Neural progenitor cell (in vitro differentiated cells): ENCODE measurements around the gene CYP27B1. TPM values are rescaled to one million over a fixed set of nuclear protein-coding genes. Genes with fewer than 3 reads are reported as not detected.

Experiments
- DNase-seq: peaks from one replicate; pipeline ENCODE4 v3.0.0-alpha.2; 2016; ENCODE audit warnings: low spot score
- H2AFZ ChIP-seq: fragments of 200-600 bp; sonication (generic); replicated peaks from 2 replicates; pipeline ENCODE4 v1.6.1; 2016; ENCODE audit warnings: antibody characterized with exemption
- H3F3A ChIP-seq: fragments of 200-600 bp; sonication (generic); 2 replicates; pipeline ENCODE4 v1.6.1; 2016; ENCODE audit warnings: antibody characterized with exemption, low read depth
- H3K27ac ChIP-seq: fragments of 200-600 bp; sonication (generic); 2 replicates; pipeline ENCODE4 v1.5.1; 2016; ENCODE audit warnings: mild to moderate bottlenecking
- H3K27me3 ChIP-seq: fragments of 200-600 bp; sonication (generic); 2 replicates; pipeline ENCODE4 v1.6.1; 2016; ENCODE audit warnings: mild to moderate bottlenecking, moderate library complexity
- H3K36me3 ChIP-seq: fragments of 200-600 bp; sonication (generic); 2 replicates; pipeline ENCODE4 v1.5.1; 2016
- H3K4me1 ChIP-seq: fragments of 200-600 bp; sonication (generic); 2 replicates; pipeline ENCODE4 v1.6.1; 2016; ENCODE audit warnings: mixed run types
- H3K4me2 ChIP-seq: fragments of 200-600 bp; sonication (generic); 2 replicates; pipeline ENCODE4 v1.6.1; 2016
- H3K4me3 ChIP-seq: fragments of 200-600 bp; sonication (generic); 2 replicates; pipeline ENCODE4 v1.5.1; 2016
- H3K79me2 ChIP-seq: fragments of 200-600 bp; sonication (generic); 2 replicates; pipeline ENCODE4 v1.6.1; 2016; ENCODE audit warnings: low read depth
- H3K9ac ChIP-seq: fragments of 200-600 bp; sonication (generic); 2 replicates; pipeline ENCODE4 v1.6.1; 2016
- H3K9me3 ChIP-seq: fragments of 200-600 bp; sonication (generic); 2 replicates; pipeline ENCODE4 v1.5.1; 2016; ENCODE audit warnings: low read depth
- H4K20me1 ChIP-seq: fragments of 200-600 bp; sonication (generic); 2 replicates; pipeline ENCODE4 v1.6.1; 2016; ENCODE audit warnings: low read depth
- H3K27ac Mint-ChIP-seq: 3 replicates; pipeline ENCODE4 v1.8.0; 2021; ENCODE audit warnings: mixed read lengths
- H3K27me3 Mint-ChIP-seq: 2 replicates; pipeline ENCODE4 v1.8.0; 2022; ENCODE audit warnings: low read depth, mild to moderate bottlenecking, inconsistent platforms, moderate library complexity, mixed read lengths; ENCODE audit not compliant: insufficient read depth
- H3K36me3 Mint-ChIP-seq: 3 replicates; pipeline ENCODE4 v1.8.0; 2021; ENCODE audit warnings: mixed read lengths
- H3K4me1 Mint-ChIP-seq: 3 replicates; pipeline ENCODE4 v1.8.0; 2021; ENCODE audit warnings: mixed read lengths
- H3K4me3 Mint-ChIP-seq: 3 replicates; pipeline ENCODE4 v1.8.0; 2021; ENCODE audit warnings: mild to moderate bottlenecking, moderate library complexity, mixed read lengths
- H3K9me3 Mint-ChIP-seq: 3 replicates; pipeline ENCODE4 v1.8.0; 2020; ENCODE audit warnings: mixed read lengths
- EZH2 ChIP-seq: fragments of 200-600 bp; sonication (generic); IDR thresholded peaks from 2 replicates; pipeline ENCODE4 v1.6.1; 2017; ENCODE audit warnings: antibody characterized with exemption, mild to moderate bottlenecking, moderate library complexity
- EZH2phosphoT487 ChIP-seq: fragments of 200-600 bp; sonication (generic); IDR thresholded peaks from 2 replicates; pipeline ENCODE4 v1.6.1; 2017; ENCODE audit warnings: antibody characterized with exemption
- total RNA-seq: library from RNA; depleted of rRNA; stranded (reverse); fragments of >200 nt; gene quantifications from 2 replicates; pipeline ENCODE4 v1.2.3, GENCODE V29; 2015; ENCODE audit warnings: low replicate concordance
- TF ChIP-seq, protein P1 (sequence below): fragments of 200-600 bp; sonication (generic); IDR thresholded peaks from 2 replicates; pipeline ENCODE4 v1.5.1; 2017; ENCODE audit warnings: antibody characterized with exemption, mild to moderate bottlenecking

CYP27B1 gene
- total RNA-seq, 1 donor from 2014 or later, result 0.17 TPM

DNA sequence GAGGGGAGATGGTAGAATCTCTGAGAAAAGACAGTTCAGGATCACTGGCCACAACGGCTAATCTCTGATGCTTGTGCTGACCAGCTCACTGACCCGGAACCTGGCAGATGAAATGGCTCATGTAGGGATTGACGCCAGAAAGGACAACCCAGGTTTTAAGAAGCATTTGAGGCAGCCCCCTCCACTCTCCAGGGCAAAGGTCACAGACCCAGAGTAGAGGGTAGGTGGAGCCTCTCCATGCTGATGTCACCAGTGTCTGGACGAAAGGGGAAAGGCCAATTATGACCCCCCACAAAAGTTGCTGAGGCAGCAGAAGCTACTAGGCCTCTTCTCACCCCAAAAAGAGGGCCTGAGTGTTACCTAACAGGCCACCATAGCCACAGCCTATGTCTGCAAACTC lies 3.9 kb upstream of the CYP27B1 start:
- Histone ChIP-seq H3K4me2 (peak overlapping the region; percentile 95), H3K27ac (no peak overlapping the region)

DNA sequence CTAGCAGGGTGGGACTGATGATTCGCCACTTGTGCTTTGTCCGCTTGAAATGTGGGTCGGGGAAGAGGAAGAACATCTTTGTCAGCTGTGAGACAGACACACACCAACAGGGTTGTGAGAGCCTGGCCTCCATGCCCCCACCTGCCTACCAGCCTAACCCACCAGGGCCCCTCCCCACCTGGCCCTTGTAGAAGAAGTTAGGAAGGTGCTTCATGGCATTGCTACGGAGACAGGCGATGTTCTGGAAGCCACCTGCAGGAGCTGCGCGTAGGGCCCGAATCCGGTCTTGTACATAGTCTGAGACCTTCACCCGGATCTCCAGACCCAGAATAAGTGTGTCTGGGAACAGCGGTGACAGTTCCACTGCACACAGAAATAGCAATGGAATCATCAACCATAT lies 2.7 kb upstream of the CYP27B1 start:
- no peak overlapping the region for H2AFZ ChIP-seq
- Mint-ChIP-seq H3K9me3 (peaks cover 2% of the 10 kb centered on the region), H3K4me1 (peaks cover 28% of the 10 kb centered on the region), H3K27me3 (peaks cover 28% of the 10 kb centered on the region), H3K27ac (no peak overlapping the region), H3K36me3 (peaks cover 14% of the 10 kb centered on the region), H3K4me3 (peak overlapping the region; percentile 39)
- no peaks in the 10 kb centered on the region for H3K36me3 ChIP-seq
- peaks cover 43% of the 10 kb centered on the region for H3F3A ChIP-seq
- no peak overlapping the region for H3K27ac ChIP-seq
- H3K79me2 ChIP-seq, result peaks cover 8% of the 10 kb centered on the region
- H3K4me2 ChIP-seq, result no peak overlapping the region
- H3K9ac ChIP-seq, result no peak overlapping the region
- H3K4me3 ChIP-seq, result no peak overlapping the region
- peaks cover 29% of the 10 kb centered on the region for H4K20me1 ChIP-seq
- no peak for DNase-seq
- no peaks in the 10 kb centered on the region for H3K9me3 ChIP-seq
- peaks cover 45% of the 10 kb centered on the region for H3K27me3 ChIP-seq
- H3K4me1 ChIP-seq, result peaks cover 24% of the 10 kb centered on the region
- no peak for TF ChIP-seq EZH2phosphoT487

More for the DNA sequence above, 3.9 kb upstream of the CYP27B1 start:
- peaks cover 8% of the 10 kb centered on the region for H3K79me2 ChIP-seq
- no peak overlapping the region for H3K9ac ChIP-seq
- DNase-seq, result no peak
- peak overlapping the region; percentile 83 for H3K4me3 Mint-ChIP-seq
- H3K27me3 Mint-ChIP-seq, result peaks cover 17% of the 10 kb centered on the region
- H3K36me3 ChIP-seq, result no peaks in the 10 kb centered on the region
- H3K9me3 ChIP-seq, result no peaks in the 10 kb centered on the region
- H3K4me1 ChIP-seq, result peaks cover 18% of the 10 kb centered on the region
- H3K27ac Mint-ChIP-seq, result no peak overlapping the region
- peaks cover 33% of the 10 kb centered on the region for H3K27me3 ChIP-seq
- H4K20me1 ChIP-seq, result peaks cover 18% of the 10 kb centered on the region
- no peak for TF ChIP-seq EZH2
- TF ChIP-seq, protein P1, sequence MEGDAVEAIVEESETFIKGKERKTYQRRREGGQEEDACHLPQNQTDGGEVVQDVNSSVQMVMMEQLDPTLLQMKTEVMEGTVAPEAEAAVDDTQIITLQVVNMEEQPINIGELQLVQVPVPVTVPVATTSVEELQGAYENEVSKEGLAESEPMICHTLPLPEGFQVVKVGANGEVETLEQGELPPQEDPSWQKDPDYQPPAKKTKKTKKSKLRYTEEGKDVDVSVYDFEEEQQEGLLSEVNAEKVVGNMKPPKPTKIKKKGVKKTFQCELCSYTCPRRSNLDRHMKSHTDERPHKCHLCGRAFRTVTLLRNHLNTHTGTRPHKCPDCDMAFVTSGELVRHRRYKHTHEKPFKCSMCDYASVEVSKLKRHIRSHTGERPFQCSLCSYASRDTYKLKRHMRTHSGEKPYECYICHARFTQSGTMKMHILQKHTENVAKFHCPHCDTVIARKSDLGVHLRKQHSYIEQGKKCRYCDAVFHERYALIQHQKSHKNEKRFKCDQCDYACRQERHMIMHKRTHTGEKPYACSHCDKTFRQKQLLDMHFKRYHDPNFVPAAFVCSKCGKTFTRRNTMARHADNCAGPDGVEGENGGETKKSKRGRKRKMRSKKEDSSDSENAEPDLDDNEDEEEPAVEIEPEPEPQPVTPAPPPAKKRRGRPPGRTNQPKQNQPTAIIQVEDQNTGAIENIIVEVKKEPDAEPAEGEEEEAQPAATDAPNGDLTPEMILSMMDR, result no peak
- TF ChIP-seq EZH2phosphoT487, result no peak
- H3F3A ChIP-seq, result peaks cover 35% of the 10 kb centered on the region
- no peak overlapping the region for H3K4me3 ChIP-seq
- peaks cover 28% of the 10 kb centered on the region for H3K4me1 Mint-ChIP-seq
- H3K36me3 Mint-ChIP-seq, result peaks cover 14% of the 10 kb centered on the region
- H2AFZ ChIP-seq, result no peak overlapping the region
- peaks cover 2% of the 10 kb centered on the region for H3K9me3 Mint-ChIP-seq

DNA sequence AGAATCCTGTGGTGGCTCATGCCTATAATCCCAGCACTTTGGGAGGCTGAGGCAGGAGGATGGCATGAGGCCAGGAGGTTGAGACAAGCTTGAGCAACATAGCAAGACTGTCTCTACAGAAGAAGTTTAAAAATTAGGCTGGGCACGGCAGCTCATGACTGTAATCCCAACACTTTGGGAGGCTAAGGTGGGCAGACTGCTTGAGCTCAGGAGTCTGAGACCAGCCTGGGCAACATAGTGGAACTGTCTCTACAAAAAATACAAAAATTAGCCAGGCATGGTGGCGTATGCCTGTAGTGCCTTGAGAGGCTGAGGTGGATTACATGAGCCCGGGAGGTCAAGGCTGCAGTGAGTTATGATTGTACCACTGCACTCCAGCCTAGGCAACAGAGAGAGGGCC lies 998 bp upstream of the CYP27B1 start:
- Mint-ChIP-seq H3K27me3 (peaks cover 44% of the 10 kb centered on the region), H3K36me3 (peaks cover 18% of the 10 kb centered on the region), H3K4me1 (peaks cover 29% of the 10 kb centered on the region), H3K27ac (no peak overlapping the region), H3K4me3 (no peak overlapping the region), H3K9me3 (peaks cover 4% of the 10 kb centered on the region)
- H3K9me3 ChIP-seq, result no peaks in the 10 kb centered on the region
- H3K79me2 ChIP-seq, result peaks cover 8% of the 10 kb centered on the region
- H2AFZ ChIP-seq, result no peak overlapping the region
- no peak overlapping the region for H3K27ac ChIP-seq
- TF ChIP-seq, protein P1, result no peak
- TF ChIP-seq EZH2 (no peak), EZH2phosphoT487 (no peak)
- no peaks in the 10 kb centered on the region for H3K36me3 ChIP-seq
- H3K9ac ChIP-seq, result no peak overlapping the region
- peaks cover 40% of the 10 kb centered on the region for H3F3A ChIP-seq
- DNase-seq, result no peak
- H3K4me3 ChIP-seq, result no peak overlapping the region
- peaks cover 24% of the 10 kb centered on the region for H3K4me1 ChIP-seq
- H3K27me3 ChIP-seq, result peaks cover 51% of the 10 kb centered on the region
- no peak overlapping the region for H3K4me2 ChIP-seq
- H4K20me1 ChIP-seq, result peaks cover 29% of the 10 kb centered on the region

DNA sequence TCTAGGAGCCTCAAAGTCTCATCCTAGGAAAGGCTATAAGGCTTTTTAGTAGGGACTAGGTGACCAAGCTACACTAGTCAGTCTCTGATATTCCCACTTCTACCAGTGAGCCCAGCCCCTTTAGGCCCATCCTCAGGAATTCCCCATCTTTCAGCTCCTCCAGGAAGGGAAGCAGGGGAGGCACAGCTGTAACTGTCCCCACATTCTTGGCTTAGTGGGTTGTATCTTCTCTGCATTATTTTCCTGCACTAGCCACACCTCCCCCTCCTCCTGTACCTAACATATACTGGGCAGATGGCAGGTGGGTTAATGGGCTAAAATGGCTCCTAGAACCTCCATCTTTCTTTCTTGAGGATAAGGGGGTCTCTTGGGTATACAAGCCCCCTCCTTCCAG lies 424 bp upstream of the CYP27B1 start:
- Mint-ChIP-seq H3K27ac (no peak overlapping the region), H3K4me3 (no peak overlapping the region), H3K36me3 (peaks cover 18% of the 10 kb centered on the region), H3K4me1 (peaks cover 28% of the 10 kb centered on the region), H3K27me3 (peaks cover 47% of the 10 kb centered on the region), H3K9me3 (peaks cover 4% of the 10 kb centered on the region)
- no peak overlapping the region for H3K9ac ChIP-seq
- peak overlapping the region; percentile 13 for H3K4me3 ChIP-seq
- H3K79me2 ChIP-seq, result peaks cover 8% of the 10 kb centered on the region
- H3K36me3 ChIP-seq, result no peaks in the 10 kb centered on the region
- H3K27ac ChIP-seq, result no peak overlapping the region
- H3K4me2 ChIP-seq, result peak overlapping the region; percentile 79
- H3K4me1 ChIP-seq, result peaks cover 24% of the 10 kb centered on the region
- peaks cover 56% of the 10 kb centered on the region for H3K27me3 ChIP-seq
- no peak for DNase-seq
- TF ChIP-seq, protein P1, result no peak
- TF ChIP-seq EZH2, result no peak
- no peak for TF ChIP-seq EZH2phosphoT487
- no peaks in the 10 kb centered on the region for H3K9me3 ChIP-seq
- H4K20me1 ChIP-seq, result peaks cover 32% of the 10 kb centered on the region
- H2AFZ ChIP-seq, result no peak overlapping the region
- peaks cover 37% of the 10 kb centered on the region for H3F3A ChIP-seq
